Uterus (tissue), 2 donors: ENCODE results near the gene AMOTL1.

Source experiments
- CTCF ChIP-seq, 4 experiments: fragments of 200-600 bp in 2 of 4; fragments of 450-650 bp in 2 of 4; sonication (generic) in 2 of 4; IDR thresholded peaks; one replicate each; pipeline ENCODE4 v1.5.1; 2016 to 2019; ENCODE audit warnings: antibody characterized with exemption in 4 of 4, mild to moderate bottlenecking in 2 of 4, moderate library complexity in 1 of 4
- POLR2A ChIP-seq, 2 donors: fragments of 450-650 bp; IDR thresholded peaks; one replicate each; pipeline ENCODE4 v1.6.1; 2016; ENCODE audit warnings: antibody characterized with exemption in 2 of 2, mild to moderate bottlenecking in 1 of 2, moderate library complexity in 1 of 2

GRCh38 chr11:94790197-94790596 lies 22.0 kb downstream of the AMOTL1 start:
- TF ChIP-seq CTCF (IDR thresholded peaks at IDR 0.05): no peak
- TF ChIP-seq POLR2A (IDR thresholded peaks at IDR 0.05): no peak
